ENCODE data around the gene HJURP. TPM values are rescaled to one million over a fixed set of nuclear protein-coding genes. Genes with fewer than 3 reads are reported as not detected.

HJURP gene, protein sequence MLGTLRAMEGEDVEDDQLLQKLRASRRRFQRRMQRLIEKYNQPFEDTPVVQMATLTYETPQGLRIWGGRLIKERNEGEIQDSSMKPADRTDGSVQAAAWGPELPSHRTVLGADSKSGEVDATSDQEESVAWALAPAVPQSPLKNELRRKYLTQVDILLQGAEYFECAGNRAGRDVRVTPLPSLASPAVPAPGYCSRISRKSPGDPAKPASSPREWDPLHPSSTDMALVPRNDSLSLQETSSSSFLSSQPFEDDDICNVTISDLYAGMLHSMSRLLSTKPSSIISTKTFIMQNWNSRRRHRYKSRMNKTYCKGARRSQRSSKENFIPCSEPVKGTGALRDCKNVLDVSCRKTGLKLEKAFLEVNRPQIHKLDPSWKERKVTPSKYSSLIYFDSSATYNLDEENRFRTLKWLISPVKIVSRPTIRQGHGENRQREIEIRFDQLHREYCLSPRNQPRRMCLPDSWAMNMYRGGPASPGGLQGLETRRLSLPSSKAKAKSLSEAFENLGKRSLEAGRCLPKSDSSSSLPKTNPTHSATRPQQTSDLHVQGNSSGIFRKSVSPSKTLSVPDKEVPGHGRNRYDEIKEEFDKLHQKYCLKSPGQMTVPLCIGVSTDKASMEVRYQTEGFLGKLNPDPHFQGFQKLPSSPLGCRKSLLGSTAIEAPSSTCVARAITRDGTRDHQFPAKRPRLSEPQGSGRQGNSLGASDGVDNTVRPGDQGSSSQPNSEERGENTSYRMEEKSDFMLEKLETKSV
- 0.17 TPM for total RNA-seq (2013)
- polyA plus RNA-seq (not detected), polyA minus RNA-seq (0.14 and 1.0 TPM in 2 replicates), total RNA-seq (0.12 to 9.0 (median 0.33) reads per million in 11 experiments)

GRCh38 chr2:233854241-233854981, at the start of gene HJURP:
TSS of gene HJURP (minus strand) at chr2:233854535. CDS start at chr2:233854500, 35 bp downstream.
- DNase-seq = peak; percentile 89 to 94 (median 91)
- Histone ChIP-seq H3K9ac (ENCODE audit: insufficient read depth, low read length, poor library complexity, severe bottlenecking) (peak within 1 kb of the TSS; percentile 44), H2AFZ (ENCODE audit: insufficient read depth, low read depth, low read length, poor library complexity, severe bottlenecking) (peak within 1 kb of the TSS; percentile 98), H3K27ac (ENCODE audit: low read depth in 1 of 2, low read length in 2 of 2) (peak within 1 kb of the TSS in 1 of 2 donors; percentile 67), H3K4me1 (ENCODE audit: control insufficient read depth in 1 of 2, insufficient read depth in 2 of 2, low read length in 2 of 2) (peaks cover 29 to 34% of the 10 kb centered on the region in 2 donors), H3K9me3 (replicated peaks in 1 of 2; ENCODE audit: control insufficient read depth in 1 of 2, insufficient read depth in 1 of 2, low read length in 2 of 2) (no peaks in the 10 kb centered on the region), H3K4me2 (replicated peaks; ENCODE audit: extremely low read depth, low read length, poor library complexity, severe bottlenecking) (peak within 1 kb of the TSS; percentile 100), H3K36me3 (replicated peaks in 1 of 2; ENCODE audit: control insufficient read depth in 1 of 2, insufficient read depth in 2 of 2, low read length in 2 of 2) (peaks cover 12 to 18% of the 10 kb centered on the region in 2 donors), H3K79me2 (ENCODE audit: insufficient read depth, low read length) (peaks cover 51% of the 10 kb centered on the region), H3K4me3 (replicated peaks in 1 of 3; ENCODE audit: low read depth in 2 of 3, low read length in 3 of 3) (peak within 1 kb of the TSS; percentile 51 to 95 (median 61)), H3K27me3 (ENCODE audit: control insufficient read depth in 2 of 2, insufficient read depth in 2 of 2, low read length in 2 of 2) (no peaks in the 10 kb centered on the region), H4K20me1 (ENCODE audit: insufficient read depth, low read length) (no peaks in the 10 kb centered on the region)
- H3K27ac Mint-ChIP-seq = peak within 1 kb of the TSS; percentile 76 to 91 (median 82)
- H3K4me1 Mint-ChIP-seq = peaks cover 40% of the 10 kb centered on the region
- intact Hi-C loops (cut with micrococcal nuclease) = loop anchor here in 1 of 2 donors (10.0 kb wide), 1 partner anchor 640 kb away; the partner anchor contains the start of gene ARL4C
- peak within 1 kb of the TSS; percentile 95 to 98 for H3K4me3 Mint-ChIP-seq
- H3K27me3 Mint-ChIP-seq (ENCODE audit: low read depth in 3 of 3) = peaks cover 0 to 4% (median 2%) of the 10 kb centered on the region in 3 donors
- H3K36me3 Mint-ChIP-seq = peaks cover 5 to 13% of the 10 kb centered on the region in 2 donors
- H3K9me3 Mint-ChIP-seq = no peaks in the 10 kb centered on the region
- no peak for TF ChIP-seq CTCF (IDR thresholded peaks at IDR 0.05)
- under 1% methylated on average over 52 of the region's 60 CpGs for WGBS (ENCODE audit: insufficient coverage)

DNA sequence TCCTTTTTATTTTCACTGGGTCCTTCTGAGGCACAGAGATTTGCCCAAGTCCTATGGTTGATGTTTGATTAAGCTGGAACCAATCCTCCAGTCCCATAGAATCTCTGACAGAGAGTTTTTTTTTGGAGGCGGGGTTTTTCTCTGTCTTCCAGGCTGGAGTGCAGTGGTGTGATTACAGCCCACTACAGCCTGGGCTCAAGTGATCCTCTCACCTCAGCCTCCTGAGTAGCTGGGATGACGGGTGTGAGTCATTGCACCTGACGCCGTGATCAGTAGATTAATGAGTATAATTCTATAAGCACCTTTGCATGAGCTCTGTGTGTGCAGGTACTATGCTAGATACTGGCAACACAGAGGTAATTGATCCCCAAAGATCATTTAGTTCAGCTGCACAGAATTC, 47.5 kb upstream of the HJURP start:
- Histone ChIP-seq H3K27ac (ENCODE audit: low read depth in 1 of 2, low read length in 2 of 2) (no peak overlapping the region), H2AFZ (ENCODE audit: insufficient read depth, low read depth, low read length, poor library complexity, severe bottlenecking) (no peak overlapping the region), H3K4me3 (replicated peaks in 1 of 3; ENCODE audit: low read depth in 2 of 3, low read length in 3 of 3) (no peak overlapping the region), H3K9ac (ENCODE audit: insufficient read depth, low read length, poor library complexity, severe bottlenecking) (no peak overlapping the region), H3K36me3 (replicated peaks in 1 of 2; ENCODE audit: control insufficient read depth in 1 of 2, insufficient read depth in 2 of 2, low read length in 2 of 2) (no peaks in the 10 kb centered on the region), H3K27me3 (ENCODE audit: control insufficient read depth in 2 of 2, insufficient read depth in 2 of 2, low read length in 2 of 2) (peaks cover 0 to 7% of the 10 kb centered on the region in 2 donors), H4K20me1 (ENCODE audit: insufficient read depth, low read length) (no peaks in the 10 kb centered on the region), H3K4me1 (ENCODE audit: control insufficient read depth in 1 of 2, insufficient read depth in 2 of 2, low read length in 2 of 2) (no peaks in the 10 kb centered on the region), H3K9me3 (replicated peaks in 1 of 2; ENCODE audit: control insufficient read depth in 1 of 2, insufficient read depth in 1 of 2, low read length in 2 of 2) (no peaks in the 10 kb centered on the region), H3K79me2 (ENCODE audit: insufficient read depth, low read length) (no peaks in the 10 kb centered on the region), H3K4me2 (replicated peaks; ENCODE audit: extremely low read depth, low read length, poor library complexity, severe bottlenecking) (no peak overlapping the region)
- intact Hi-C loops (cut with micrococcal nuclease) = no loop called here
- Mint-ChIP-seq H3K4me1 (no peaks in the 10 kb centered on the region), H3K27me3 (ENCODE audit: low read depth in 3 of 3) (peaks cover 4 to 11% (median 7%) of the 10 kb centered on the region in 3 donors), H3K27ac (no peak overlapping the region), H3K4me3 (no peak overlapping the region), H3K9me3 (peaks cover 0 to 5% (median 0%) of the 10 kb centered on the region in 7 donors), H3K36me3 (no peaks in the 10 kb centered on the region)
- 100% methylated on average over 1 of the region's 4 CpGs for WGBS (ENCODE audit: insufficient coverage)
- no peak for TF ChIP-seq CTCF (IDR thresholded peaks at IDR 0.05)
- DNase-seq = no peak
